Stimulated activated naive B cell treated with anti-CD40 and anti-IgM and Interleukin-4, amounts not matched to agents 10 μg/mL and 1 μg/mL and 100 μg/mL, for 72 hours (primary cell): ENCODE measurements around the gene APBA1.
A peak's percentile ranks its signal among the peaks of the same experiment; 100 is the strongest.

Experiments used
- ATAC-seq, 2 donors: fragments of 150-1000 bp; cut with Tn5 transposase; replicated peaks; 2 replicates each; pipeline ENCODE4 v1.10.0; 2021; ENCODE audit warnings: moderate library complexity in 1 of 2
- DNase-seq: peaks from one replicate; pipeline ENCODE4 v3.0.0; 2021
- H3K27ac Mint-ChIP-seq: one replicate; pipeline ENCODE4 v1.8.0; 2022; ENCODE audit warnings: mild to moderate bottlenecking, mixed read lengths
- H3K27me3 Mint-ChIP-seq, 2 donors: one replicate each; pipeline ENCODE4 v1.8.0; 2022; ENCODE audit warnings: mixed read lengths in 2 of 2
- H3K36me3 Mint-ChIP-seq, 2 donors: one replicate each; pipeline ENCODE4 v1.8.0; 2022; ENCODE audit warnings: mixed read lengths in 2 of 2, mild to moderate bottlenecking in 1 of 2
- H3K4me1 Mint-ChIP-seq, 2 donors: one replicate each; pipeline ENCODE4 v1.8.0; 2022; ENCODE audit warnings: mixed read lengths in 2 of 2, mild to moderate bottlenecking in 1 of 2
- H3K4me3 Mint-ChIP-seq, 2 donors: one replicate each; pipeline ENCODE4 v1.8.0; 2022; ENCODE audit warnings: mild to moderate bottlenecking in 2 of 2, mixed read lengths in 2 of 2, moderate library complexity in 1 of 2
- H3K9me3 Mint-ChIP-seq, 2 donors: one replicate each; pipeline ENCODE4 v1.8.0; 2022; ENCODE audit warnings: mixed read lengths in 2 of 2, mild to moderate bottlenecking in 1 of 2

Gene APBA1

GRCh38 chr9:69674112-69674685, 2.0 kb upstream of the APBA1 start:
- H3K4me3 Mint-ChIP-seq: no peak overlapping the region
- DNase-seq (no peak), ATAC-seq (no peak)
- H3K36me3 Mint-ChIP-seq: peaks cover 0 to 2% of the 10 kb centered on the region in 2 donors
- no peak overlapping the region for H3K27ac Mint-ChIP-seq
- no peaks in the 10 kb centered on the region for H3K9me3 Mint-ChIP-seq
- H3K4me1 Mint-ChIP-seq: peaks cover 5 to 16% of the 10 kb centered on the region in 2 donors
- H3K27me3 Mint-ChIP-seq: peaks cover 37 to 41% of the 10 kb centered on the region in 2 donors

DNA sequence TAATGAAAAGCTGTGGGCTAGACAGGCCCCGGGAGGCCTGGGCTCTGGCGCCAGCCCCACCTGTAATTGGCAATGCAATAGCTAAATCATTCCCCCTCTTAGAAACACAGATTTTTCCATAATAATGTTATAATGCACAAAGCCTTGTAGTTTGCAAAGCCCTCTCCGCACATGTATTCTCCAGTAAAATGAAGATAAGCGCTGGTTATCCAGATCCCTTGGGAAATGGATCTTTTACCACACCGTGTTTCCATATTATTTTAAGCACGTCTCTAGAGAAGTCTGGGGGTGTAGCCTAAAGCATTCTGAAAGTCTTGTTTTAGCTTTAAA, 1.1 kb upstream of the APBA1 start:
- ATAC-seq: no peak
- Mint-ChIP-seq H3K4me3 (peak overlapping the region; percentile 83 to 84), H3K9me3 (no peaks in the 10 kb centered on the region), H3K27me3 (peaks cover 37 to 41% of the 10 kb centered on the region in 2 donors), H3K27ac (no peak overlapping the region), H3K4me1 (peaks cover 5 to 16% of the 10 kb centered on the region in 2 donors), H3K36me3 (peaks cover 0 to 2% of the 10 kb centered on the region in 2 donors)
- DNase-seq: no peak

DNA sequence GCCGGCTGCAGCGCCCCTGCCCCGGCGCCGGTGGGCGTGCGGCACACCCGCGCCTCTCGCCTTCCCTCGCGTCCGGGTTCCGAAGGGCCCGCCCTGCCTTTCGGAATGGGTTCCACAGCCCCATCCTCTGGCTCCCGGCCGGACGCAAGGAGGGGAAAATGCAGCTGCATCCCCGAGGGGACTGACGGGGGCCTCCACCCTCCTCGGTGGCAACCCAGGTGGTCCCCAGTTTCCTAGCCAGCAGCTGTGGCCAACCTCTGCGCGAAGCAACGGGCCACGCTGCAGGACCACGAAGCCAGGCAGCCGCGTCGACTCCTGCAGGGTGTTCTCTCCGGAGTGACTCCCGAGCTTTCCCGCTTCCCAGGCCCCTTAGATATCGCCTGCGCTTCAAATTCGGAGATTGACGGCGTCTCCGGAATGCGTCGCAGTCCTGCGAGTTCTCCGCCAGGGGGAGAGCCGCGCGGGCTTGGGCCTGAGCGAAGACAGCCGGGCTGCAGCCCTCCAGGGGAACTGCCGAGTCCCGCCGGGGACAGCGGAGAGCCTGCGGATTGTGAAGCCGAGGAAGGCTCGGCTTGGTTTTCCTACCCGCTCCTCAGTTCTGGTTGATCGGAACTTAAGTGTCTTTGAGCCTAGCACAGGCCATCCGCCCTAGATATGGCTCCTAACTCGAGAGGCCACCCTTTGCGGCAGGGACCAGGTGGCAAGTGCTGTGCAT, 582 bp upstream of the APBA1 start:
- Mint-ChIP-seq H3K9me3 (no peaks in the 10 kb centered on the region), H3K36me3 (peaks cover 0 to 2% of the 10 kb centered on the region in 2 donors), H3K4me3 (peak overlapping the region; percentile 83 to 84), H3K27ac (peak overlapping the region; percentile 62), H3K4me1 (peaks cover 5 to 16% of the 10 kb centered on the region in 2 donors), H3K27me3 (peaks cover 37 to 41% of the 10 kb centered on the region in 2 donors)
- ATAC-seq: peak; percentile 92 to 94
- DNase-seq: peak; percentile 58

GRCh38 chr9:69671311-69671878, 776 bp downstream of the APBA1 start:
- DNase-seq (no peak), ATAC-seq (peak; percentile 35 to 36)
- H3K4me3 Mint-ChIP-seq: peak overlapping the region; percentile 24 to 37
- peaks cover 5 to 16% of the 10 kb centered on the region in 2 donors for H3K4me1 Mint-ChIP-seq
- peaks cover 32 to 37% of the 10 kb centered on the region in 2 donors for H3K27me3 Mint-ChIP-seq
- H3K9me3 Mint-ChIP-seq: no peaks in the 10 kb centered on the region
- H3K36me3 Mint-ChIP-seq: peaks cover 0 to 2% of the 10 kb centered on the region in 2 donors
- no peak overlapping the region for H3K27ac Mint-ChIP-seq

- no peaks in the 10 kb centered on the region for H3K9me3 Mint-ChIP-seq
- H3K36me3 Mint-ChIP-seq: no peaks in the 10 kb centered on the region
- DNase-seq (no peak), ATAC-seq (no peak)
- H3K4me3 Mint-ChIP-seq: no peak overlapping the region
- H3K27me3 Mint-ChIP-seq: peaks cover 16 to 25% of the 10 kb centered on the region in 2 donors
- peaks cover 0 to 8% of the 10 kb centered on the region in 2 donors for H3K4me1 Mint-ChIP-seq
- no peak overlapping the region for H3K27ac Mint-ChIP-seq
These were observed 4.9 kb downstream of the APBA1 start for GRCh38 chr9:69667306-69667705.

DNA sequence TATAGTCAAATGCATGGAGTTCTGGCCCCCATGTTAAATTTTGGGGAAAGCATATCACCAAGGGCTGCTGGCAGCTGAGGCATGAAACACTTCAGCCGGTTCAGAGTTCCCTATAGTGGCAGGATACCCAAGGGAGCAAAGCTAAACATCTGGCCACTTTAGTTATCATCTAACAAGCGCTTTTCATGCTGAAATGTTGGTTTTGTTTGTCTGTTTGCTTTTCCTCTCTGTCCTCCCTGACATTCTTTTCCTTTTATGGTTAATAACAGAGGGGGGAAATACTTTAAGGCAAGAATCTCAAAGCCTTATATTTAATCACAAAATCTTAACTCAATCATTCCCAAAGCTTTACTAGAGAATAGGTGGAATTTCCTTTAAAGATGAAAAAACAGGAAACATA, 11.9 kb downstream of the APBA1 start:
- ATAC-seq (no peak), DNase-seq (no peak)
- H3K4me1 Mint-ChIP-seq: no peaks in the 10 kb centered on the region
- no peaks in the 10 kb centered on the region for H3K9me3 Mint-ChIP-seq
- no peak overlapping the region for H3K27ac Mint-ChIP-seq
- peaks cover 16 to 30% of the 10 kb centered on the region in 2 donors for H3K27me3 Mint-ChIP-seq
- H3K4me3 Mint-ChIP-seq: no peak overlapping the region
- no peaks in the 10 kb centered on the region for H3K36me3 Mint-ChIP-seq

- no peaks in the 10 kb centered on the region for H3K36me3 Mint-ChIP-seq
- no peak overlapping the region for H3K27ac Mint-ChIP-seq
- DNase-seq (no peak), ATAC-seq (no peak)
- H3K9me3 Mint-ChIP-seq: no peaks in the 10 kb centered on the region
- peaks cover 12 to 30% of the 10 kb centered on the region in 2 donors for H3K27me3 Mint-ChIP-seq
- no peaks in the 10 kb centered on the region for H3K4me1 Mint-ChIP-seq
- H3K4me3 Mint-ChIP-seq: no peak overlapping the region
These were observed 13.0 kb downstream of the APBA1 start for GRCh38 chr9:69658987-69659675.

DNA sequence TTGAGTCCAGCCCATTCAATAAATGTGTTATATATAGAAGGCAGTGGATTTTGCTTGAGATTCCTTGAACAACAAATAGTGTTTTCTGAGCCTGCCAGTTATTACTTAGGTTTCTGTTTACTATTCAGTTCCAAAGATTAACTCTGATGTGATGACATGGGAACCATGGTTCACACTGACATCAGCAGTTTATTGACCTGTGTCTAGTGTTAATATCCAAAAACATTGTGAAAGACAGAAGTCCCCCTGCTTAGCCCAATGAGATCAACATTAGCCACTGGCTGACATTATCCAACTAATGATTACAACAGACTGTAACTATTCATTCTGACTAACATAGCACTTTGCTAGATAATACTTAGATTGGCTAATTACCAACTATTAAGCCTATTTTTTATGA, 14.9 kb downstream of the APBA1 start:
- Mint-ChIP-seq H3K27ac (no peak overlapping the region), H3K36me3 (no peaks in the 10 kb centered on the region), H3K9me3 (no peaks in the 10 kb centered on the region), H3K4me1 (no peaks in the 10 kb centered on the region), H3K4me3 (no peak overlapping the region), H3K27me3 (peaks cover 11 to 30% of the 10 kb centered on the region in 2 donors)
- DNase-seq (no peak), ATAC-seq (no peak)

DNA sequence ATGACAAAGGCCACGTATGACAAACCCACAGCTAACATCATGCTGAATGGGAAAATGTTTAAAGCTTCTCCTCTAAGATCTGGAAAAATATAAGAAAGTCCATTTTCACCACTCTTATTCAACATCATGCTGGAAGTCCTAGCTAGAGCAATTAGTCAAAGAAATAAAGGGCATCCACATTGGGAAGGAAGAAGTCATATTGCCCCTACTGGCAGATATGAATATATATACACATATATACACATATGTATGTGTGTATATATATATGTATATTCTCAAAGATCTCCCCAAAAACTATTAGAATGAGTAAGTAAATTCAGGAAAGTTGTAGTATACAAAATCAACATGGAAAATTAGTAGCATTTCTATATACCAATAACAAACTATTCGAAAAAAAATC, 17.1 kb downstream of the APBA1 start:
- H3K9me3 Mint-ChIP-seq: no peaks in the 10 kb centered on the region
- peaks cover 4 to 16% of the 10 kb centered on the region in 2 donors for H3K27me3 Mint-ChIP-seq
- H3K4me1 Mint-ChIP-seq: no peaks in the 10 kb centered on the region
- H3K27ac Mint-ChIP-seq: no peak overlapping the region
- no peak overlapping the region for H3K4me3 Mint-ChIP-seq
- no peak for ATAC-seq
- DNase-seq: no peak
- no peaks in the 10 kb centered on the region for H3K36me3 Mint-ChIP-seq

DNA sequence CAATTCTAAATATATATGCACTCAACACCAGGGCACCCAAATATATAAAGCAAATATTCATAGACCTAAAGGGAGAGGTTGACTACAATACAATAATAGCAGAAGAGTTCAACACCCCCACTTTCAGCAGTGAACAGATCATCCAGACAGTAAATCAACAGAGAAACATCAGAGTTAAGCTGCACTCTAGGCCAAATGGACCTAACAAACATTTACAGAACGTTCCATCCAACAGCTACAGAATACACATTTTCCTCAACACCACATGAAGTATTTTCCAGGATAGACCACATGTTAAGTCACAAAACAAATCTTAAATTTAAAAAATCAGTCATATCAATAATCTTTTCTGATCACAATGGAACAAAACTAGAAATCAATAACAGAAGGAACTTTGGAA, 18.9 kb downstream of the APBA1 start:
- ATAC-seq (no peak), DNase-seq (no peak)
- Mint-ChIP-seq H3K27ac (no peak overlapping the region), H3K9me3 (no peaks in the 10 kb centered on the region), H3K27me3 (peaks cover 9 to 15% of the 10 kb centered on the region in 2 donors), H3K36me3 (no peaks in the 10 kb centered on the region), H3K4me3 (no peak overlapping the region), H3K4me1 (no peaks in the 10 kb centered on the region)

DNA sequence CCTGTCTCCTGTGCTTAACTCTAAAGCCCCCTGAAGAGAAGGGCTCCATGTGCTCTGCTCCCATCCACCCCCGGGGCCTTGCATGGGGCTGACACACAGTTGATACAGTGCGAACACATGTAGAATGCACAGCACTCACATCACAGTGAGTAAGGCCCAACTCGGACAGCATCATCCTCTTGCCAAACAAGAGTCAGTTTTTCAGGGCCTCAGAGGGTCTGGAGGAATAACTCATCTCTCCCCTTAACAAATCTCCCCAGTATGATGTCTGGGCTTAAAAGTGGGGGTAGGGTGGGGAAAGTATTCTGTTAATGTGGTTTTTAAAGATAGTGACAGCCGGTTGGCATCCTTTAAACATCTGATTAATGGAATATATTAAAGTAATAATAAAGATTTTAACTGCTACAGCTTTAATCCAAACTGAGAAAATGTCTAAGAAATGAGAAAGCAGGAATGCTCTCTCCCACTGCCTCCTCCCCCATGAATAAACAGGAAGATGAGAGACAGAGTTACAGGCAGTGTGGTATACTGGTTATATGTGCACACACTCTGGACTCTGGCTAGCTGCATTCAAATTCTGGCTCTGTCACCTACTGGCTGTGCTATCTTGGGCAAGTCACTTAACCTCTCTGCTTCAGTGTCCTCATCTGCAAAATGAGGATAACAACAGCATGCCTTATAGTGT, 22.5 kb downstream of the APBA1 start:
- Mint-ChIP-seq H3K9me3 (no peaks in the 10 kb centered on the region), H3K4me3 (no peak overlapping the region), H3K27me3 (peaks cover 11 to 12% of the 10 kb centered on the region in 2 donors), H3K27ac (no peak overlapping the region), H3K4me1 (no peaks in the 10 kb centered on the region), H3K36me3 (no peaks in the 10 kb centered on the region)
- ATAC-seq: no peak
- no peak for DNase-seq

- no peak overlapping the region for H3K4me3 Mint-ChIP-seq
- no peaks in the 10 kb centered on the region for H3K9me3 Mint-ChIP-seq
- no peaks in the 10 kb centered on the region for H3K36me3 Mint-ChIP-seq
- no peak overlapping the region for H3K27ac Mint-ChIP-seq
- no peak for ATAC-seq
- no peak for DNase-seq
- no peaks in the 10 kb centered on the region for H3K4me1 Mint-ChIP-seq
- H3K27me3 Mint-ChIP-seq: peaks cover 12 to 16% of the 10 kb centered on the region in 2 donors
These were observed 24.4 kb downstream of the APBA1 start for GRCh38 chr9:69647804-69648203.

DNA sequence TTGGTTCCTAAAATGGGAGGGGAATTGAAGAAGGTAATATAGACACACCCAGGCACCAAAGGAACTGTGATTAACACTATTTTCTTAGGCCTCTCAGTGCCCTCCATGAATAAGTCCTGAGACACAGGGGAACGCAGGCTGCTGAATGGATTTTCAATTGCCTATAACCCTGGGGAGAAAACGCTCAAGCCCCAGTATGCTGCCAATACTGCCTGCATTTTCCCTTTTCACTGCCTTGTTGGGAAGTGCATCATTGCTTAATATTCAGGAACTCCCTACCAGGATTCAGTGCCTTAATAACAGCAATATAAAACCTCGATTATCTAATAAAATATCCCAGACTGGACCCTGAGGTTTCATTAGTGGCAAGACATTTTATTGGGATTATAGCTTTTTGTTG, 25.4 kb downstream of the APBA1 start:
- H3K27me3 Mint-ChIP-seq: peaks cover 12 to 16% of the 10 kb centered on the region in 2 donors

GRCh38 chr9:69645488-69645887, 26.7 kb downstream of the APBA1 start:
- no peak for ATAC-seq
- DNase-seq: no peak
- Mint-ChIP-seq H3K4me3 (no peak overlapping the region), H3K27ac (no peak overlapping the region), H3K9me3 (peaks cover 3 to 4% of the 10 kb centered on the region in 2 donors), H3K36me3 (no peaks in the 10 kb centered on the region), H3K4me1 (no peaks in the 10 kb centered on the region), H3K27me3 (peaks cover 12 to 16% of the 10 kb centered on the region in 2 donors)

More for the DNA sequence above, 25.4 kb downstream of the APBA1 start:
- H3K4me1 Mint-ChIP-seq: no peaks in the 10 kb centered on the region
- H3K27ac Mint-ChIP-seq: no peak overlapping the region
- no peak overlapping the region for H3K4me3 Mint-ChIP-seq
- peaks cover 3 to 4% of the 10 kb centered on the region in 2 donors for H3K9me3 Mint-ChIP-seq
- no peaks in the 10 kb centered on the region for H3K36me3 Mint-ChIP-seq
- ATAC-seq (no peak), DNase-seq (no peak)
